GM21717 (cell line): ENCODE data around the gene ZNF263.
"Not testable (repeated sequence)": the region's sequence is repeated elsewhere in the genome, so short reads cannot be mapped to it uniquely, and the experiment has no call there.

ENCODE experiments used
- ATAC-seq: cut with Tn5 transposase; IDR thresholded peaks from one replicate; pipeline ENCODE4 v1.9.1; 2021; ENCODE audit warnings: mild to moderate bottlenecking, moderate library complexity; ENCODE audit not compliant: unreplicated experiment

The ZNF263 gene

GRCh38 chr16:3266873-3267537 is 16.3 kb upstream of the ZNF263 start:
- ATAC-seq: no peak

GRCh38 chr16:3268294-3268693 is 15.0 kb upstream of the ZNF263 start:
- ATAC-seq: no peak

GRCh38 chr16:3270718-3271117 is 12.6 kb upstream of the ZNF263 start:
- ATAC-seq: not testable (repeated sequence)

GRCh38 chr16:3271281-3271680 is 12.0 kb upstream of the ZNF263 start:
- ATAC-seq: not testable (repeated sequence)

- no peak for ATAC-seq
Observed at GRCh38 chr16:3274490-3274889, 8.8 kb upstream of the ZNF263 start.

- ATAC-seq: no peak
Observed at GRCh38 chr16:3274947-3275346, 8.3 kb upstream of the ZNF263 start.

GRCh38 chr16:3276679-3277078 is 6.6 kb upstream of the ZNF263 start:
- no peak for ATAC-seq

GRCh38 chr16:3281222-3281820 is 2.0 kb upstream of the ZNF263 start:
- no peak for ATAC-seq

GRCh38 chr16:3282103-3282729 is 1.1 kb upstream of the ZNF263 start:
- peak; percentile 21 for ATAC-seq

GRCh38 chr16:3283543-3284447 is 504 bp downstream of the ZNF263 start:
- peak; percentile 2 for ATAC-seq

- ATAC-seq: no peak
Observed at GRCh38 chr16:3285131-3285530, 1.8 kb downstream of the ZNF263 start.

GRCh38 chr16:3289998-3290673 is 6.8 kb downstream of the ZNF263 start:
- no peak for ATAC-seq

- no peak for ATAC-seq
Observed at GRCh38 chr16:3292604-3293003, 9.3 kb downstream of the ZNF263 start.

- no peak for ATAC-seq
Observed at GRCh38 chr16:3295209-3295608, 11.9 kb downstream of the ZNF263 start.

- no peak for ATAC-seq
Observed at GRCh38 chr16:3295783-3296182, 12.5 kb downstream of the ZNF263 start.

- no peak for ATAC-seq
Observed at GRCh38 chr16:3304370-3304769, 21.1 kb downstream of the ZNF263 start.

- ATAC-seq: peak; percentile 90
Observed at GRCh38 chr16:3305109-3306068, 22.1 kb downstream of the ZNF263 start, which contains the start of the genes TIGD7 and ZNF75A. TSS of gene TIGD7 (minus strand) at chr16:3305430. CDS start at chr16:3300614, 4,816 bp downstream. TSS of gene ZNF75A (plus strand) at chr16:3305497. CDS start at chr16:3308429, 2,932 bp downstream.

- ATAC-seq: no peak
Observed at GRCh38 chr16:3306078-3306477, 22.8 kb downstream of the ZNF263 start.

- no peak for ATAC-seq
Observed at GRCh38 chr16:3311496-3311895, 28.2 kb downstream of the ZNF263 start.
